HG02588 (cell line): ENCODE measurements around the gene PCYT2.

Source experiments
- ATAC-seq: cut with Tn5 transposase; IDR thresholded peaks from one replicate; pipeline ENCODE4 v1.9.1; 2021; ENCODE audit warnings: mild to moderate bottlenecking, moderate library complexity; ENCODE audit not compliant: unreplicated experiment

PCYT2 gene

GRCh38 chr17:81944858-81945257, 33.7 kb upstream of the PCYT2 start:
- no peak for ATAC-seq

GRCh38 chr17:81942167-81942553, 31.0 kb upstream of the PCYT2 start:
- ATAC-seq = no peak

GRCh38 chr17:81941484-81942166, 30.4 kb upstream of the PCYT2 start:
- no peak for ATAC-seq

GRCh38 chr17:81940538-81941483, 29.6 kb upstream of the PCYT2 start:
- no peak for ATAC-seq

- no peak for ATAC-seq
These were observed 28.7 kb upstream of the PCYT2 start for GRCh38 chr17:81939881-81940385.

- ATAC-seq = no peak
These were observed 28.0 kb upstream of the PCYT2 start for GRCh38 chr17:81939218-81939617.

- ATAC-seq = no peak
These were observed 24.5 kb upstream of the PCYT2 start for GRCh38 chr17:81935709-81936084.

GRCh38 chr17:81934850-81935708, 23.9 kb upstream of the PCYT2 start:
- no peak for ATAC-seq

GRCh38 chr17:81934098-81934757, 23.0 kb upstream of the PCYT2 start:
- ATAC-seq = no peak

GRCh38 chr17:81933178-81933699, 22.0 kb upstream of the PCYT2 start:
- no peak for ATAC-seq

- ATAC-seq = no peak
These were observed 21.3 kb upstream of the PCYT2 start for GRCh38 chr17:81932333-81932983.

GRCh38 chr17:81931557-81932332, 20.5 kb upstream of the PCYT2 start:
- no peak for ATAC-seq

- no peak for ATAC-seq
These were observed 20.0 kb upstream of the PCYT2 start for GRCh38 chr17:81931189-81931556.

- no peak for ATAC-seq
These were observed 19.2 kb upstream of the PCYT2 start for GRCh38 chr17:81930142-81931125.

- ATAC-seq = no peak
These were observed 18.3 kb upstream of the PCYT2 start for GRCh38 chr17:81929253-81930141.

GRCh38 chr17:81928544-81929252, 17.5 kb upstream of the PCYT2 start:
- ATAC-seq = no peak
